Suprapubic skin (tissue), 4 donors: ENCODE data around the gene ABHD18.
"Not testable (repeated sequence)": the region's sequence is repeated elsewhere in the genome, so short reads cannot be mapped to it uniquely, and the experiment has no call there.

Source experiments
- CTCF ChIP-seq, 2 donors: fragments of 200-600 bp in 1 of 2; fragments of 450-650 bp in 1 of 2; sonication (generic) in 1 of 2; IDR thresholded peaks; one replicate each; pipeline ENCODE4 v1.5.1; 2016 to 2019; ENCODE audit warnings: antibody characterized with exemption in 2 of 2, mild to moderate bottlenecking in 1 of 2, moderate library complexity in 1 of 2
- EP300 ChIP-seq: sonication (generic); formaldehyde crosslinking; IDR thresholded peaks from one replicate; pipeline ENCODE4 v1.6.1; 2017; ENCODE audit warnings: antibody characterized with exemption
- POLR2AphosphoS5 ChIP-seq, 3 donors: sonication (generic); formaldehyde crosslinking; IDR thresholded peaks; one replicate each; pipeline ENCODE4 v1.6.1; 2017; ENCODE audit warnings: antibody characterized with exemption in 3 of 3

GRCh38 chr4:128051229-128051628 is 86.0 kb downstream of the ABHD18 start:
- not testable (repeated sequence) for TF ChIP-seq POLR2AphosphoS5 (IDR thresholded peaks at IDR 0.05); EP300; CTCF (IDR thresholded peaks at IDR 0.05)
